DND-41 (cell line): ENCODE data around the gene ACTMAP.

ENCODE experiments used
- ATAC-seq: fragments of 200-7000 bp; cut with Tn5 transposase; 3 replicates; pipeline ENCODE4 v1.9.1; 2021; ENCODE audit warnings: low read depth; ENCODE audit not compliant: insufficient read depth
- DNase-seq: peaks from one replicate; pipeline ENCODE4 v3.0.0-alpha.2; 2020
- H2AFZ ChIP-seq: 2 replicates; pipeline ENCODE4 v1.6.0; 2012; ENCODE audit warnings: low read depth, low read length
- H3K27ac ChIP-seq: 2 replicates; pipeline ENCODE4 v1.5.1; 2012; ENCODE audit warnings: low read length, inconsistent platforms
- H3K27me3 ChIP-seq: fragments of 200-600 bp; sonication (generic); 2 replicates; pipeline ENCODE4 v1.6.0; 2012; ENCODE audit warnings: low read length, mild to moderate bottlenecking, inconsistent platforms; ENCODE audit not compliant: insufficient read depth, poor library complexity
- H3K36me3 ChIP-seq: 2 replicates; pipeline ENCODE4 v1.5.1; 2012; ENCODE audit warnings: low read length, inconsistent platforms; ENCODE audit not compliant: insufficient read depth
- H3K4me1 ChIP-seq: 2 replicates; pipeline ENCODE4 v1.5.1; 2012; ENCODE audit warnings: mild to moderate bottlenecking, low read length; ENCODE audit not compliant: insufficient read depth
- H3K4me2 ChIP-seq: 2 replicates; pipeline ENCODE4 v1.6.0; 2012; ENCODE audit warnings: mild to moderate bottlenecking, moderate library complexity, low read length, inconsistent platforms; ENCODE audit not compliant: insufficient read depth
- H3K4me3 ChIP-seq, 2 experiments: fragments of 200-600 bp in 1 of 2; shearing (Covaris generic) in 1 of 2; 2 replicates each; pipeline ENCODE4 v1.5.1; 2012 to 2016; ENCODE audit warnings: inconsistent platforms in 2 of 2, low read length in 2 of 2, mild to moderate bottlenecking in 2 of 2, low read depth in 1 of 2, moderate library complexity in 1 of 2
- H3K79me2 ChIP-seq: 2 replicates; pipeline ENCODE4 v1.6.0; 2012; ENCODE audit warnings: low read length, inconsistent platforms; ENCODE audit not compliant: insufficient read depth
- H3K9ac ChIP-seq: 2 replicates; pipeline ENCODE4 v1.6.0; 2012; ENCODE audit warnings: low read depth, mild to moderate bottlenecking, inconsistent platforms, low read length, moderate library complexity
- H3K9me3 ChIP-seq: 2 replicates; pipeline ENCODE4 v1.5.1; 2012; ENCODE audit warnings: low read length, moderate library complexity, mild to moderate bottlenecking, inconsistent platforms; ENCODE audit not compliant: insufficient read depth, severe bottlenecking
- H4K20me1 ChIP-seq: 2 replicates; pipeline ENCODE4 v1.6.0; 2012; ENCODE audit warnings: low read length; ENCODE audit not compliant: insufficient read depth
- CTCF ChIP-seq: IDR thresholded peaks from 2 replicates; pipeline ENCODE4 v1.5.1; 2012; ENCODE audit warnings: borderline replicate concordance, low read length, moderate library complexity, mild to moderate bottlenecking; ENCODE audit not compliant: poor library complexity, severe bottlenecking; ENCODE audit errors: extremely low read depth
- EZH2 ChIP-seq: IDR thresholded peaks from 3 replicates; pipeline ENCODE4 v1.6.1; 2012; ENCODE audit warnings: borderline replicate concordance, low read depth, mild to moderate bottlenecking, moderate library complexity, low read length, inconsistent platforms; ENCODE audit not compliant: severe bottlenecking

The ACTMAP gene

GRCh38 chr19:40704491-40705361 is 45.6 kb downstream of the ACTMAP start:
- H3K4me2 ChIP-seq = no peak overlapping the region
- H3K36me3 ChIP-seq = peaks cover 40% of the 10 kb centered on the region
- H3K27ac ChIP-seq = no peak overlapping the region
- H2AFZ ChIP-seq = no peak overlapping the region
- H3K4me3 ChIP-seq = no peak overlapping the region
- H3K79me2 ChIP-seq = no peaks in the 10 kb centered on the region
- H3K4me1 ChIP-seq = no peaks in the 10 kb centered on the region
- ATAC-seq (no peak), DNase-seq (no peak)
- H3K9ac ChIP-seq = no peak overlapping the region
- TF ChIP-seq EZH2 = no peak
- TF ChIP-seq CTCF = no peak
- H3K27me3 ChIP-seq = no peaks in the 10 kb centered on the region
- no peaks in the 10 kb centered on the region for H4K20me1 ChIP-seq
- H3K9me3 ChIP-seq = no peaks in the 10 kb centered on the region

- peaks cover 35% of the 10 kb centered on the region for H3K36me3 ChIP-seq
- ATAC-seq (no peak), DNase-seq (no peak)
- H3K9ac ChIP-seq = no peak overlapping the region
- H4K20me1 ChIP-seq = no peaks in the 10 kb centered on the region
- H3K4me3 ChIP-seq = no peak overlapping the region
- no peaks in the 10 kb centered on the region for H3K9me3 ChIP-seq
- no peaks in the 10 kb centered on the region for H3K4me1 ChIP-seq
- no peak overlapping the region for H3K4me2 ChIP-seq
- H3K79me2 ChIP-seq = no peaks in the 10 kb centered on the region
- no peaks in the 10 kb centered on the region for H3K27me3 ChIP-seq
- no peak overlapping the region for H3K27ac ChIP-seq
- TF ChIP-seq CTCF = no peak
- TF ChIP-seq EZH2 = no peak
- H2AFZ ChIP-seq = no peak overlapping the region
These were observed 47.1 kb downstream of the ACTMAP start for GRCh38 chr19:40703029-40703755.

GRCh38 chr19:40702337-40703012 is 47.8 kb downstream of the ACTMAP start:
- ATAC-seq = no peak
- Histone ChIP-seq H3K36me3 (peaks cover 35% of the 10 kb centered on the region), H3K9ac (no peak overlapping the region), H4K20me1 (no peaks in the 10 kb centered on the region), H3K4me1 (no peaks in the 10 kb centered on the region), H2AFZ (no peak overlapping the region), H3K9me3 (no peaks in the 10 kb centered on the region), H3K27me3 (no peaks in the 10 kb centered on the region), H3K79me2 (no peaks in the 10 kb centered on the region), H3K4me2 (no peak overlapping the region), H3K27ac (no peak overlapping the region), H3K4me3 (no peak overlapping the region)
- no peak for DNase-seq
- no peak for TF ChIP-seq EZH2
- no peak for TF ChIP-seq CTCF
